ENCODE results near the gene ENAH. TPM values are rescaled to one million over a fixed set of nuclear protein-coding genes. Genes with fewer than 3 reads are reported as not detected.
"Not testable (repeated sequence)": the region's sequence is repeated elsewhere in the genome, so short reads cannot be mapped to it uniquely, and the experiment has no call there.

Gene ENAH
- total RNA-seq, 1 donor from 2014 or later: 749 TPM

DNA sequence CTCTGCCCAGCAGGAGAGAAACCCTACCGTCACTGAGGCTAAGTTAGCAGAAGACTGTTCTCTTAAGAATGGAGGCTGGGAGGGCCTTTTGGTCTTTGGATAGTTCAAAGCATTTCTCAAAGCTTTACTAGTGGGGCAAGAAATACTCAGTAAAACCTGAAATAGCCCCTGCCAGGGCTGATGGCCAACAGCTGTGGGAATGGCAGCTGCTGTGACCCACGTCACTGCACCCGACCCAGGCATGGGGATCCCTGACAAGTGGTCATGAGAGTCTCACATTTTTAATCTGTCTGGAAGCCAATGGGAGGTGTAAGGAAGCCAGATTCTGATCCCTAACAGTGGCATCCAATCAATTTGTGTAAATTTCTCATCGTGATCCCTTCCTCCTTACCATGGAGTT, 44.5 kb upstream of the ENAH start:
- Mint-ChIP-seq H3K36me3 (ENCODE audit: low read depth, unreplicated experiment) (peaks cover 1% of the 10 kb centered on the region), H3K27me3 (ENCODE audit: low read depth, unreplicated experiment) (no peaks in the 10 kb centered on the region), H3K4me3 (ENCODE audit: unreplicated experiment) (no peak overlapping the region), H3K27ac (ENCODE audit: unreplicated experiment) (peak overlapping the region; percentile 84), H3K9me3 (ENCODE audit: unreplicated experiment) (peaks cover 3% of the 10 kb centered on the region), H3K4me1 (ENCODE audit: low read depth, unreplicated experiment) (peaks cover 46% of the 10 kb centered on the region)
- Histone ChIP-seq H3K9me3 (ENCODE audit: insufficient read depth, low read depth, low read length) (no peaks in the 10 kb centered on the region), H3K9ac (ENCODE audit: low read length) (no peak overlapping the region), H2AFZ (ENCODE audit: low read depth, low read length) (no peak overlapping the region), H3K4me2 (ENCODE audit: low read length) (no peak overlapping the region), H3K4me3 (ENCODE audit: insufficient read depth, low read depth, low read length) (no peak overlapping the region), H3K27ac (ENCODE audit: low read depth, low read length) (no peak overlapping the region), H3K79me2 (ENCODE audit: insufficient read depth, low read length) (peaks cover 9% of the 10 kb centered on the region), H3K27me3 (ENCODE audit: insufficient read depth, low read length) (no peaks in the 10 kb centered on the region), H3K4me1 (ENCODE audit: insufficient read depth, low read length) (peaks cover 35% of the 10 kb centered on the region), H4K20me1 (ENCODE audit: insufficient read depth, low read length) (no peaks in the 10 kb centered on the region), H3K36me3 (ENCODE audit: insufficient read depth, low read length) (no peaks in the 10 kb centered on the region)
- no peak for DNase-seq (ENCODE audit: low read depth)
- TF ChIP-seq, protein P1, sequence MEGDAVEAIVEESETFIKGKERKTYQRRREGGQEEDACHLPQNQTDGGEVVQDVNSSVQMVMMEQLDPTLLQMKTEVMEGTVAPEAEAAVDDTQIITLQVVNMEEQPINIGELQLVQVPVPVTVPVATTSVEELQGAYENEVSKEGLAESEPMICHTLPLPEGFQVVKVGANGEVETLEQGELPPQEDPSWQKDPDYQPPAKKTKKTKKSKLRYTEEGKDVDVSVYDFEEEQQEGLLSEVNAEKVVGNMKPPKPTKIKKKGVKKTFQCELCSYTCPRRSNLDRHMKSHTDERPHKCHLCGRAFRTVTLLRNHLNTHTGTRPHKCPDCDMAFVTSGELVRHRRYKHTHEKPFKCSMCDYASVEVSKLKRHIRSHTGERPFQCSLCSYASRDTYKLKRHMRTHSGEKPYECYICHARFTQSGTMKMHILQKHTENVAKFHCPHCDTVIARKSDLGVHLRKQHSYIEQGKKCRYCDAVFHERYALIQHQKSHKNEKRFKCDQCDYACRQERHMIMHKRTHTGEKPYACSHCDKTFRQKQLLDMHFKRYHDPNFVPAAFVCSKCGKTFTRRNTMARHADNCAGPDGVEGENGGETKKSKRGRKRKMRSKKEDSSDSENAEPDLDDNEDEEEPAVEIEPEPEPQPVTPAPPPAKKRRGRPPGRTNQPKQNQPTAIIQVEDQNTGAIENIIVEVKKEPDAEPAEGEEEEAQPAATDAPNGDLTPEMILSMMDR (IDR thresholded peaks at IDR 0.05; ENCODE audit: insufficient read depth, low read depth, low read length): no peak
- no peak for TF ChIP-seq EZH2 (IDR thresholded peaks at IDR 0.05; ENCODE audit: insufficient read depth, low read length)
- FAIRE-seq: no peak

DNA sequence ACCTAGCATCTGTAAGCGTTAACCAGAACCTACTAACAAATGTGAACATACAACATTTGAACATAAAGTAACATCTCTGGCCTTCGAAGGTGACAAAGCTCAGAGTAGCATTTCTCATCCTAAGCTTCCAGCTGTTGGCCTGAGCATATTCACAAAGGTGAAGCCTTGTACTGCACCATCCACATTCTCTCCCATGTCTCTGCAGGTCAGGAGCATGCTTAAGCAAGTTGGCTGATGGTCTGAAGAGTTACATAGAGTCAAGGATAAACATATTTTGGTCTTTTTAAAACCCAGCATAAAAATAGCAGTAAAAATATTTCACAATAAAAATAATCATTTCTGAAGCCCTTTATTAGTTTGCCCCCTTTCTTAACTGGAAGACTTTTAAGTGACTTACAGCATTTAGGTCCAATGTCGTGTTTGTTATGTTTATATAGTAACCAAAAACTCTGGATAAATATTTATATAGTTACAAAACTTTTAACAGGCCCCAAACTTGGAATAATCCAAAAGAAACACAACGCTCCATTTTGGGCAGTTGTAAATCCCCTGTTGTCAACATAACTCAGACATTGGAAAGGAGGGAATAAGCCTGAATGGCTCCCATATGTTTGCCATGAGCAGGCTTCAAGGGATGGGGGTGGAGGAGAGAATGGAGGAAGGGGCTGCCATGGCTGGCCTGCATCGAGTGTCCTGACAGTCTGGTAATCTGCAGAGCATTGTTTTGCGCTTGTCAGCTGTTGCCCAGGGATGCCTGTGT, 42.8 kb upstream of the ENAH start:
- FAIRE-seq (no peak), DNase-seq (ENCODE audit: low read depth) (no peak)
- no peak overlapping the region for H3K9ac ChIP-seq (ENCODE audit: low read length)
- H3K4me3 Mint-ChIP-seq (ENCODE audit: unreplicated experiment): no peak overlapping the region
- H3K9me3 Mint-ChIP-seq (ENCODE audit: unreplicated experiment): peaks cover 3% of the 10 kb centered on the region
- no peaks in the 10 kb centered on the region for H3K36me3 ChIP-seq (ENCODE audit: insufficient read depth, low read length)
- H3K27ac ChIP-seq (ENCODE audit: low read depth, low read length): no peak overlapping the region
- no peak overlapping the region for H3K4me2 ChIP-seq (ENCODE audit: low read length)
- TF ChIP-seq, protein P1 (IDR thresholded peaks at IDR 0.05; ENCODE audit: insufficient read depth, low read depth, low read length): no peak
- TF ChIP-seq EZH2 (IDR thresholded peaks at IDR 0.05; ENCODE audit: insufficient read depth, low read length): no peak
- peaks cover 1% of the 10 kb centered on the region for H3K36me3 Mint-ChIP-seq (ENCODE audit: low read depth, unreplicated experiment)
- H3K4me1 ChIP-seq (ENCODE audit: insufficient read depth, low read length): peaks cover 40% of the 10 kb centered on the region
- peaks cover 52% of the 10 kb centered on the region for H3K4me1 Mint-ChIP-seq (ENCODE audit: low read depth, unreplicated experiment)
- H2AFZ ChIP-seq (ENCODE audit: low read depth, low read length): no peak overlapping the region
- no peak overlapping the region for H3K27ac Mint-ChIP-seq (ENCODE audit: unreplicated experiment)
- H4K20me1 ChIP-seq (ENCODE audit: insufficient read depth, low read length): no peaks in the 10 kb centered on the region
- H3K27me3 Mint-ChIP-seq (ENCODE audit: low read depth, unreplicated experiment): no peaks in the 10 kb centered on the region
- H3K79me2 ChIP-seq (ENCODE audit: insufficient read depth, low read length): no peaks in the 10 kb centered on the region
- no peaks in the 10 kb centered on the region for H3K9me3 ChIP-seq (ENCODE audit: insufficient read depth, low read depth, low read length)
- no peaks in the 10 kb centered on the region for H3K27me3 ChIP-seq (ENCODE audit: insufficient read depth, low read length)
- no peak overlapping the region for H3K4me3 ChIP-seq (ENCODE audit: insufficient read depth, low read depth, low read length)

DNA sequence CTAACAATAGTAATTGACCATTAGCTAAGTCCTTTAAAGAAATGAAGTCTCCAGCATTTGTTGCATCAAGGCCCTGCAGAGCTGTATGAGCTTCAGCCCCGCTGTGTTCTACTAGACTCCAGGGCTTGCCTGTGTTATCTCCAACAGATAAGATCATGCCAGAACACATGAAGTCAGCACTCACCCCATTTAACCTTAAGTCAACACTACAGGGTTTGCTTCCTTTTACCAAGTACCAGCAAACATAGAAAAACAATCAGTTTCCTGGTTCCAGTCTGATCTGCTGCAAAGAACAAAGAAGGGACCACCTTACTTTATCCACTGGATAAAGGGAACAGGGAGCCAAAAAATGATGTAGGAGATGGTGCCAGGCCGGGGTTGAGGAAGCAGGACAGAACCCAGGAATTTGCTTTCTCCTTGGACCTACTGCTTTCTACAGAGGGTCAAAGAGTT, 41.3 kb upstream of the ENAH start:
- Mint-ChIP-seq H3K4me1 (ENCODE audit: low read depth, unreplicated experiment) (peaks cover 50% of the 10 kb centered on the region), H3K36me3 (ENCODE audit: low read depth, unreplicated experiment) (peaks cover 1% of the 10 kb centered on the region), H3K27ac (ENCODE audit: unreplicated experiment) (peak overlapping the region; percentile 3), H3K4me3 (ENCODE audit: unreplicated experiment) (no peak overlapping the region), H3K9me3 (ENCODE audit: unreplicated experiment) (peaks cover 3% of the 10 kb centered on the region), H3K27me3 (ENCODE audit: low read depth, unreplicated experiment) (no peaks in the 10 kb centered on the region)
- DNase-seq (ENCODE audit: low read depth): peak; percentile 84
- FAIRE-seq: no peak
- no peaks in the 10 kb centered on the region for H3K79me2 ChIP-seq (ENCODE audit: insufficient read depth, low read length)
- H2AFZ ChIP-seq (ENCODE audit: low read depth, low read length): no peak overlapping the region
- H3K9ac ChIP-seq (ENCODE audit: low read length): no peak overlapping the region
- H4K20me1 ChIP-seq (ENCODE audit: insufficient read depth, low read length): no peaks in the 10 kb centered on the region
- peaks cover 28% of the 10 kb centered on the region for H3K4me1 ChIP-seq (ENCODE audit: insufficient read depth, low read length)
- no peaks in the 10 kb centered on the region for H3K27me3 ChIP-seq (ENCODE audit: insufficient read depth, low read length)
- H3K9me3 ChIP-seq (ENCODE audit: insufficient read depth, low read depth, low read length): no peaks in the 10 kb centered on the region
- TF ChIP-seq EZH2 (IDR thresholded peaks at IDR 0.05; ENCODE audit: insufficient read depth, low read length): no peak
- TF ChIP-seq, protein P1 (IDR thresholded peaks at IDR 0.05; ENCODE audit: insufficient read depth, low read depth, low read length): no peak
- H3K27ac ChIP-seq (ENCODE audit: low read depth, low read length): no peak overlapping the region
- no peak overlapping the region for H3K4me2 ChIP-seq (ENCODE audit: low read length)
- H3K36me3 ChIP-seq (ENCODE audit: insufficient read depth, low read length): no peaks in the 10 kb centered on the region
- H3K4me3 ChIP-seq (ENCODE audit: insufficient read depth, low read depth, low read length): no peak overlapping the region

DNA sequence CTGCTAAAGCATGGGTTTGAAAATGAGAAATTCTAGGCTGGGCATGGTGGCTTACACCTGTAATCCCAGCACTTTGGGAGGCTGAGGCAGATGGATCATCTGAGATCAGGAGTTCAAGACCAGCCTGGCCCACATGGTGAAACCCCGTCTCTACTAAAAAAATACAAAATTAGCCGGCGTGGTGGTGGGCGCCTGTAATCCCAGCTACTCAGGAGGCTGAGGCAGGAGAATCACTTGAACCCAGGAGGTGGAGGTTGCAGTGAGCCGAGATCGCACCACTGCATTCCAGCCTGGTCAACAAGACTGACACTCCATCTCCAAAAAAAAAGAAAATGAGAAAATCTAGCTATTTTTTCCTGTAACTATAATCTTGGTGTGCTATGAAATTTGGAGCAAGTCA, 40.8 kb upstream of the ENAH start:
- H3K27ac ChIP-seq (ENCODE audit: low read depth, low read length): not testable (repeated sequence)

More for the DNA sequence above, 40.8 kb upstream of the ENAH start:
- not testable (repeated sequence) for H3K4me2 ChIP-seq (ENCODE audit: low read length); H3K9me3 ChIP-seq (ENCODE audit: insufficient read depth, low read depth, low read length); FAIRE-seq; H3K27me3 Mint-ChIP-seq (ENCODE audit: low read depth, unreplicated experiment); H3K36me3 ChIP-seq (ENCODE audit: insufficient read depth, low read length); DNase-seq (ENCODE audit: low read depth); H3K27ac Mint-ChIP-seq (ENCODE audit: unreplicated experiment); H3K36me3 Mint-ChIP-seq (ENCODE audit: low read depth, unreplicated experiment); H3K9me3 Mint-ChIP-seq (ENCODE audit: unreplicated experiment); H3K9ac ChIP-seq (ENCODE audit: low read length); H3K4me3 Mint-ChIP-seq (ENCODE audit: unreplicated experiment); H3K27me3 ChIP-seq (ENCODE audit: insufficient read depth, low read length); H4K20me1 ChIP-seq (ENCODE audit: insufficient read depth, low read length); H2AFZ ChIP-seq (ENCODE audit: low read depth, low read length); H3K79me2 ChIP-seq (ENCODE audit: insufficient read depth, low read length); H3K4me3 ChIP-seq (ENCODE audit: insufficient read depth, low read depth, low read length)
- H3K4me1 ChIP-seq (ENCODE audit: insufficient read depth, low read length): peaks cover 26% of the 10 kb centered on the region
- H3K4me1 Mint-ChIP-seq (ENCODE audit: low read depth, unreplicated experiment): peaks cover 48% of the 10 kb centered on the region
